ENCODE measurements around the gene MYO9B. TPM values are rescaled to one million over a fixed set of nuclear protein-coding genes. Genes with fewer than 3 reads are reported as not detected.

Gene MYO9B
- total and polyA plus RNA-seq, 12 donors: 19.9 to 55.2 (median 27.9) TPM

DNA sequence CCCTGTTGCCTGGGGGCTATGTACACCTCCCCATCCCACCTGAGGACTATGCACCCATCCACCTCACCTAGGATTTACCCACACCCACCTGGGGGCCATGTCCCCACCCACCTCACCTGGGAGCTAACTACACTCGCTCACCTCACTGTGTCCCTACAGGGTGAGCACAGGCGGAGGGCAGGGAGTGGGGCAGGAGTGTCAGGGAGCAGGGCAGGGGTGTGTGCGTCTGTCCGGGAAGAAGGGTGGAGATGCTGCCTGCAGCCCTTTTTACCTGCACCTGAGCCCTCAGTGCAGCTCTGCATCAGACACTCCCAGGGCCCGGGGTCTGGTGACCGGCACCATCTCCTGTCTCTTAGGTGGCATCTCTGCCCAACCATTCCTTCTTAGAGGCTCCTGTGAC is 38.4 kb upstream of the MYO9B start:
- ATAC-seq (no peak), DNase-seq (no peak)
- WGBS, 2 donors: 87 to 97% methylated on average over 6 of the region's 6 CpGs
- no peak overlapping the region for H3K4me3 ChIP-seq
- H3K27ac ChIP-seq: no peak overlapping the region
- H3K27me3 ChIP-seq: peaks cover 0 to 7% (median 2%) of the 10 kb centered on the region in 7 donors
- H3K36me3 ChIP-seq: no peaks in the 10 kb centered on the region
- H3K4me1 ChIP-seq: peaks cover 0 to 7% (median 0%) of the 10 kb centered on the region in 9 donors
- intact Hi-C loops (cut with DNase I): loop anchor here in 1 of 10 donors (10.0 kb wide), 1 partner anchor 122 kb away; no protein-coding TSS in a partner anchor
- H3K9me3 ChIP-seq: no peaks in the 10 kb centered on the region
- TF ChIP-seq, protein P1, sequence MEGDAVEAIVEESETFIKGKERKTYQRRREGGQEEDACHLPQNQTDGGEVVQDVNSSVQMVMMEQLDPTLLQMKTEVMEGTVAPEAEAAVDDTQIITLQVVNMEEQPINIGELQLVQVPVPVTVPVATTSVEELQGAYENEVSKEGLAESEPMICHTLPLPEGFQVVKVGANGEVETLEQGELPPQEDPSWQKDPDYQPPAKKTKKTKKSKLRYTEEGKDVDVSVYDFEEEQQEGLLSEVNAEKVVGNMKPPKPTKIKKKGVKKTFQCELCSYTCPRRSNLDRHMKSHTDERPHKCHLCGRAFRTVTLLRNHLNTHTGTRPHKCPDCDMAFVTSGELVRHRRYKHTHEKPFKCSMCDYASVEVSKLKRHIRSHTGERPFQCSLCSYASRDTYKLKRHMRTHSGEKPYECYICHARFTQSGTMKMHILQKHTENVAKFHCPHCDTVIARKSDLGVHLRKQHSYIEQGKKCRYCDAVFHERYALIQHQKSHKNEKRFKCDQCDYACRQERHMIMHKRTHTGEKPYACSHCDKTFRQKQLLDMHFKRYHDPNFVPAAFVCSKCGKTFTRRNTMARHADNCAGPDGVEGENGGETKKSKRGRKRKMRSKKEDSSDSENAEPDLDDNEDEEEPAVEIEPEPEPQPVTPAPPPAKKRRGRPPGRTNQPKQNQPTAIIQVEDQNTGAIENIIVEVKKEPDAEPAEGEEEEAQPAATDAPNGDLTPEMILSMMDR (IDR thresholded peaks at IDR 0.05): no peak

DNA sequence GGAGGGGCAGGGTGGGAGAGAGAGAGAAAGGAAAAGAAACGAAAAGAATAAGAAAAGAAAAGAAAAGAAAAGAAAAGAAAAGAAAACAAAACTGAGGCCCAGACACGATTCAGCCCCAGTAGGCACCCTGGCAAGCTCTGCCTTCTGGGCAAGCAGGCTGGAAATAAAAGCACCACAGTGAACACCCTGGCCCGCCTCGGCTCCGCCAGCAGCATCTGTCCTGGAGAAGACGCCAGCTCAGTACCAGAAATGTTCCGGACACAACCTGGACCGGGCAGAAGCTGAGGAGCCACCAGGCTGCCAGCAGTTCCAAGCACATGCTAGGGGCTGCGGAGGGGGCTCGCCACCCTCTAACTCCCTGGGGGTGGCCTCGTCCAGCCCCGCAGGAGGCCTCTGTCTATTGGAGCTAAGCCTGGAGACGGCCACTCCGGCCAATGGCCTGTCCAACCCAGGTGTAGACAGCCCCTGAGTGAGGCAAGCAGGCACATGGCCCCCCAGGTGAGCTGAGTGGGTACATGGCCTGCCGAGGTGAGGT is 37.5 kb upstream of the MYO9B start:
- Histone ChIP-seq H3K4me3 (no peak overlapping the region), H3K9me3 (no peaks in the 10 kb centered on the region), H3K36me3 (no peaks in the 10 kb centered on the region), H3K4me1 (peaks cover 0 to 16% (median 0%) of the 10 kb centered on the region in 9 donors), H3K27me3 (peaks cover 0 to 9% (median 2%) of the 10 kb centered on the region in 7 donors), H3K27ac (no peak overlapping the region)
- intact Hi-C loops (cut with DNase I): loop anchor here in 1 of 10 donors (10.0 kb wide), 1 partner anchor 123 kb away; no protein-coding TSS in a partner anchor
- ATAC-seq (no peak), DNase-seq (no peak)
- 76 to 77% methylated on average over 15 of the region's 15 CpGs for WGBS, 2 donors
- TF ChIP-seq, protein P1 (IDR thresholded peaks at IDR 0.05): no peak

DNA sequence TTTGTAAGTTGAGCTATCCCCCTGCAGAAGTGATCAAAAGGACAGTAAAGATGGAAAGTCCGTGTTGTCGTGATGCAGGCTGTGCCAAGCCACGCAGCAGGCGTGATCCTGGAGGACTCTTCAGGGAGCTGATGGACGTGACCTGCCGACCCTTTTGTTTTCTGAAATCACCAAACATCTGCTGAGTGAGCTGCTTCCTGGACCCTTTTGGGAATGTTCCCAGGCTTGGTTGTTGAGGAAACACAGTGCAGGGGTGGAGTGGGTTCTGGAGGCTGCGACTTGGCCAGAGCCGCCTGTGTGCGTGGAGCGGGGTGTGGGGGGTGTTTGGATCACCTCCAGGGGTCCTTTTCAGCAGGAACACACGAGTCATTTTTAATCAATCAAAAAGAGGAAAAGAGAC is 33.6 kb upstream of the MYO9B start:
- no peaks in the 10 kb centered on the region for H3K9me3 ChIP-seq
- H3K36me3 ChIP-seq: no peaks in the 10 kb centered on the region
- no peak overlapping the region for H3K4me3 ChIP-seq
- DNase-seq (peak; percentile 54 to 70), ATAC-seq (peak; percentile 73 to 95 (median 91))
- TF ChIP-seq, protein P1 (IDR thresholded peaks at IDR 0.05): no peak
- 13 to 15% methylated on average over 11 of the region's 11 CpGs for WGBS, 2 donors
- peaks cover 0 to 16% (median 0%) of the 10 kb centered on the region in 9 donors for H3K4me1 ChIP-seq
- intact Hi-C loops (cut with DNase I): loop anchor here in 1 of 10 donors (2.0 kb wide), 1 partner anchor 55 kb away; no protein-coding TSS in a partner anchor
- peak overlapping the region in 8 of 10 donors; percentile 34 to 75 (median 58) for H3K27ac ChIP-seq
- H3K27me3 ChIP-seq: peaks cover 0 to 21% (median 7%) of the 10 kb centered on the region in 7 donors

DNA sequence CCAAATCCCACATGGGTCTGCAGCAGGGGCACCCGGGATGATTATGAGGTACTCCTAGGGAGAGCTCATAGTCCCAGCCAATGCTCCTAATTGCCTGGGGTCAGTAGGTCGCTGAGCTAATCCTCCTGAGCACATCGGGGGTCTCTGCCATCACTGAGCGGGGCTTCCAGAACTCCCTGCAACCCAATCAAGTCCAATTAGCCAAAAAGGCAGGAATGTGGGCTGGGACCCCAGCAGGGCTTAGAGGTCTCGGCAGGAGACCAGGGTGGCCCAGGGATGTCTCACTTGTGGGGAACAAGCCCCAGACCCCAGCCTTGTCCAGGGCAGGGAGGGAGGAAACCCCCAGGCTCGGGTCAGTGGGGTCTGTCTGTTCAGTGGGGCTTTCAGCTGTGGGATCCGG is 31.8 kb upstream of the MYO9B start:
- Histone ChIP-seq H3K27ac (no peak overlapping the region), H3K36me3 (peaks cover 0 to 5% (median 0%) of the 10 kb centered on the region in 9 donors), H3K4me1 (peaks cover 0 to 16% (median 0%) of the 10 kb centered on the region in 9 donors), H3K9me3 (no peaks in the 10 kb centered on the region), H3K27me3 (peaks cover 0 to 21% (median 7%) of the 10 kb centered on the region in 7 donors), H3K4me3 (no peak overlapping the region)
- ATAC-seq (no peak), DNase-seq (no peak)
- intact Hi-C loops (cut with DNase I): no loop called here
- 55 to 58% methylated on average over 7 of the region's 7 CpGs for WGBS, 2 donors
- TF ChIP-seq, protein P1 (IDR thresholded peaks at IDR 0.05): no peak
